Spleen (tissue), 7 donors: ENCODE measurements around the gene CIITA.

Experiments used
- POLR2A ChIP-seq, 3 donors: fragments of 450-650 bp; IDR thresholded peaks; one replicate each; pipeline ENCODE4 v1.5.1; 2017; ENCODE audit warnings: antibody characterized with exemption in 3 of 3, mild to moderate bottlenecking in 1 of 3
- POLR2AphosphoS5 ChIP-seq, 3 donors: sonication (generic); formaldehyde crosslinking; IDR thresholded peaks; one replicate each; pipeline ENCODE4 v1.5.1; 2017; ENCODE audit warnings: antibody characterized with exemption in 3 of 3
- TF ChIP-seq, protein P1 (sequence below), 11 experiments: fragments of 200-600 bp in 7 of 11; fragments of 450-650 bp in 4 of 11; sonication (generic) in 4 of 11; IDR thresholded peaks in 8 of 11; conservative IDR thresholded peaks in 3 of 11; 1 replicate in 7 of 11; 2 replicates in 4 of 11; pipeline versions ENCODE4 v1.4.0 to v1.8.0; 2016 to 2021; ENCODE audit warnings: antibody characterized with exemption in 11 of 11, inconsistent platforms in 4 of 11, mild to moderate bottlenecking in 1 of 11
- donor health status: DM: no; HTN: no; CAD: no; lungs with moderate emphysema.
- donor health status: DM: no; HTN: no; CAD: no.
- donor health status: DM: no; HTN: no; CAD: no.

DNA sequence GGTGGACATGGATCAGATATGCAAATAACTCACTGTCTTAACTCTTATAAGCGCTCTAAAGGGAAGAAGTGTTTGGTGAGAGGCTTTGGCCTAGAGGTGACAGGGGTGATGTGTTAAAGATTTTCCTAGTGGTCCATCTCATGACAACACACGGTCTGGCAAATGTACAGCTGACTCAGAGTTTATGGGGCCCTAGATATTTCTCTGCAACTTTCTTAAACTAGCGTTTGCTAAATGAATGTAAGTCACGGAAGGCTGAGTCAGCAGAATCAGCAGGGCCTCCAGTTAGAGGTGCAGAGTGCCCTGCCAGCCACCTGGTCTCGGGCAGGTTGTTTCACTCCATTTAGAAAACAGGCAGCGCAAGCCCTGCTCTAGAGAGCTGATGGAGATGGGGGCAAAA, 107.5 kb downstream of the CIITA start:
- TF ChIP-seq POLR2AphosphoS5 (IDR thresholded peaks at IDR 0.05) (no peak), POLR2A (IDR thresholded peaks at IDR 0.05) (no peak)
- TF ChIP-seq, protein P1, sequence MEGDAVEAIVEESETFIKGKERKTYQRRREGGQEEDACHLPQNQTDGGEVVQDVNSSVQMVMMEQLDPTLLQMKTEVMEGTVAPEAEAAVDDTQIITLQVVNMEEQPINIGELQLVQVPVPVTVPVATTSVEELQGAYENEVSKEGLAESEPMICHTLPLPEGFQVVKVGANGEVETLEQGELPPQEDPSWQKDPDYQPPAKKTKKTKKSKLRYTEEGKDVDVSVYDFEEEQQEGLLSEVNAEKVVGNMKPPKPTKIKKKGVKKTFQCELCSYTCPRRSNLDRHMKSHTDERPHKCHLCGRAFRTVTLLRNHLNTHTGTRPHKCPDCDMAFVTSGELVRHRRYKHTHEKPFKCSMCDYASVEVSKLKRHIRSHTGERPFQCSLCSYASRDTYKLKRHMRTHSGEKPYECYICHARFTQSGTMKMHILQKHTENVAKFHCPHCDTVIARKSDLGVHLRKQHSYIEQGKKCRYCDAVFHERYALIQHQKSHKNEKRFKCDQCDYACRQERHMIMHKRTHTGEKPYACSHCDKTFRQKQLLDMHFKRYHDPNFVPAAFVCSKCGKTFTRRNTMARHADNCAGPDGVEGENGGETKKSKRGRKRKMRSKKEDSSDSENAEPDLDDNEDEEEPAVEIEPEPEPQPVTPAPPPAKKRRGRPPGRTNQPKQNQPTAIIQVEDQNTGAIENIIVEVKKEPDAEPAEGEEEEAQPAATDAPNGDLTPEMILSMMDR (IDR thresholded peaks at IDR 0.05 in 8 of 11, conservative IDR thresholded peaks at IDR 0.05 in 3 of 11) = no peak
